NCI-H226 (cell line): Measurements from ENCODE around the gene MAML3.
A peak's percentile ranks its signal among the peaks of the same experiment; 100 is the strongest.

ENCODE experiments used
- DNase-seq: peaks from one replicate; pipeline ENCODE4 v3.0.0-alpha.2; 2015

MAML3 gene

DNA sequence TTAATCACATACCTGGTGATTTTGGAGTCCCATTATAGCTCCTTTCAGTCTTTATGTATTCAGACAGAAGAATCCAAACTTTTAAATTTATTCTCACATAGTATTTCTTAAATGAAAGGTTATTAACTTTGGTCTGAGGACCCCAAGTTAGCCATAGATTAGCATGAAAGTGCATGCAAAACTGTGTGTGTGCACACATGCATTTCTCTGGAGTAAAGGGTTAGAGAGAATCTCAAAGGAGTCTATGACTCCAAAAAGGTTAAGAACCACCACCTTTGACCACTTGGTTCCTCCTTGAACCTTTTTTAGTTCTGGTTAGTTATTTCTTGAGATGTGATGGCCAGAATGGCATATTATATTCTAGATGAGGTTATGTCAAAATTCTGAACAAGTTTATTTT, 386.4 kb downstream of the MAML3 start:
- DNase-seq = no peak

DNA sequence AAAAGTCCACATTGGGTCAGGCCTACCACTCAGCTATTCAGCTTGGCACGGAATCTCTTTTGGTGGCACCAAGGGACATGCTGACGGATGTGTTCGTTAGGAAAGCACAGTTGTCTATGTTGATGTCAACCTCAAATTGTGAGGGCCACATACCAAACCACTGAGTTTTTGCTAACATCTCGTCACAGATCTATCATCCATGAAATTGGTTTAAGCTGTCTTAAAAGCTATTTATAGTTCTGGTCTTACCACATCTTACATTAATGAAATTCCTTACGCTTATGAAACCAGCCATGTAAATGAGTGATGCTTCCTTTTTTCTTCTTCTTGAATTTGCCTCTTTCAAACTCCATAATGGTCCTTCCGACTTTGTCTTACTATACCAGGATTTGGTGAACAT, 386.8 kb downstream of the MAML3 start:
- no peak for DNase-seq

DNA sequence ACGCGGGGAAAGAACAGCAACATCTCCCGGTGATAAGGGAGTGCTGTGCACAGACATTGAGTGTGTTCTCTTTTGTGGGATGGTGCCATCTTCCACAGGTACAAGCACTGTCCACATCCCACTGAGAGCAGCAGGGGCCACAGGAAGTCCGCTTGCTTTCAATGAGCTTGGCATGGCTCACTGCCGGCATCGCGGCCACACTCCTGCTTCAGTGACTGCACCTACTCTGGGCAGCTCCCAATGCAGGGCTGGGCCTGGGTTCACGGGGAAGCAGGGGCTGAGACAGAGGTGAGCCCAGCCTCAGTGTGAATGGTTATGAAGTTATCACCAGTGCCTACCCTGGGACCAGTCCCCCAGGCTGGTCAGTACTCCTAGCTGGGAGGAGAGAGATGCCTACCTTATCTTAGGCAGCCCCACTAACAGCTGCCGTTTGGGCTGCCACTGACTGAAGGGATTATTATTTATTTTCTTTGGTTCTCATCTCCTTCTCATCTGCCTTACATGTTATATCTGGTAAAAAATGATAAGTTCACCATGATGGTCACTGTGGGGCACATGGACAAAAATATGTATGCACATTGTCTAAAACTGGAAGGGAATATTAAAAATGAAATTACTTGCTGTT, 389.2 kb downstream of the MAML3 start:
- DNase-seq = no peak

DNA sequence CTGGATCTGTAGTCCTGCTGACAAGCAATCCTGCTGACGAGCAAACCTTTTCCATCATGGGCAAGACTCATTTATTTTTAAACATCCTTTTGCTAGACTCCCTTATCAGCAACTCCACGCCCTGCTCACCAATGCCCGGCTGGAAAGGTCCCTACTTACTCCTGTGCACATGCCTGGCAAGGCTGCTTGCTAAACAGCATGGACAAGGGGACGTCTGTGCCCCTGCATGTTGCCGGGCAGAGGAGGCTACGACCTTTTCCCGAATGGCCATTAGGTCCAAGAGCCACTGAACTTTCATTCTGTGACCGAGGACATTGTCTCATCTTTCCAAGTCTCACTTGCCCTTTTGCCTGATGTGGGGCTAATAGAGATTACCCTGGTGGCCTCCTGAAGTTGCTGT, 389.8 kb downstream of the MAML3 start:
- no peak for DNase-seq

DNA sequence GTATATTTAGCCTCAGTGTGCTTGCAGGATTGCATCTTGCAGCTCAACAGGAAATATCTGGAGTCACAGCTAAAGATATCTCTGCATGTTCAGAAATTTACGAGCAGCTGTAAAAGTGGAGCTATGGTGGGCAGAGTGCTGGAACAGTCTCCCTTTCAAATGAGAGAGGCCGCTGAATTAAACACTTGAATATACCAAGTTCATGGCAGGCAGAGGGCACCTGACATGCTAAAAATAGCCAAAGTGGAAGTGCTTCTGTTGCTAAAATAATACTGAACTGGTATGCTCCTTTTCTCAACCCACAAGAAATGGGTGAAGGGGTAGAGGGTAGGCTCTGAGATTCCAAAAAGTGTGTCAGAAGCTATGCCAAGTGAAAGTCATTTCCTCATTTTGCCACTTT, 390.3 kb downstream of the MAML3 start:
- DNase-seq = no peak

DNA sequence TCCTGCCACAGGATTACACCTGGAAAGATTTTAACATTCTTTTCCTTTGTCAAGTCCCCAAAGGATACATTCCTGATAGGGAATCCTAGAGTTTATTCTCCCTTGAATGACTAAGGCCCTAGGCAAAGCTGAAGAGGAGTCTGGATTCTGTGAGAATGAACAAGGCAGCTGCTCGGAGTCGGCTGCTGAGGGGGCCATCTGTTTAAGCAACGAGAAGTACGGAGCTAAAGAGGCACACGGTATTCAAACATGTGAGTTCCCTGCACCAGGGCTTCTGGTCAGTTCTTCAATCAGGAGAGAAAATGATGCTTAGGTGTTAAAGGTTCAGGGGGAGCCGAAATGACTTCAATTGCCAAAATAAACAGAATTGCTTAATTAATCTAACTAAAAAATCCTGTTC, 390.8 kb downstream of the MAML3 start:
- no peak for DNase-seq

DNA sequence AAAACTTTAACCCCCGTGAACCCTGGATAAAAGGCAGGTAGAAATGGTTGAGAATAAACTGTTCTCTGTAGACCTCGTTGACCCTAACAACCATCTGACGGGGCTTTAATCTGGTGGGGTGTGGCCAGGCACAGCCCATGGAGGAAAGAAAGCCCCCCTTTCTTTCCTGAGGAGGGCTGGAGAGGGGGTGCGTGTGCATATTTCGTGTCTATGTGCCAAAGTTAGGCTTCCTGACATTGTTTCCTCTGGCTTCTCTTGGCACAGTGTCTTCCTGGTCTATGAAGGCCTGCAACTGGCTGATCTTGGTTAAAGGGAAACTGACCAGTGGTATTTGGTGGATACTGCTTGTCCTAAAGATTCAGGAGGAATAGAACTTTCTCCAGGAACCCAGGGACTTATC, 391.3 kb downstream of the MAML3 start:
- DNase-seq = no peak

DNA sequence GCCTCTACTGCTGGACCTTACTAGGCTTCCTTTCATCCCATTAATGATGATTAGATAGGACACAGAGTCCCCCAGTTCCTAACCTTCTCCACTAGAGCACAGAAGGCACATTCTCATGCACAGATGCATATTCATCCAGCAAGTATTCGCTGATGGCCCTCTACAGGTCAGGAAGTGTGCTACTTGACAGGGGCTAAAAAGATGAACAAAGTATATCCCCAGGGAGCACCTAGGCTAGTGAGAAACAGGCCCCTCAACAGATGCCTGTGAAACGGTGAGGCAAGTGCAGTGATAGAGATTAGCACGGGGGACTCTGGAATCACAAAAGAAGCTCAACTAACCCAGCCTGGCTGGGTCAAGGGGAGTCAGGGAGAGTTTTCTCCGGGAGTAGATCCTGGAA, 392.5 kb downstream of the MAML3 start:
- no peak for DNase-seq

DNA sequence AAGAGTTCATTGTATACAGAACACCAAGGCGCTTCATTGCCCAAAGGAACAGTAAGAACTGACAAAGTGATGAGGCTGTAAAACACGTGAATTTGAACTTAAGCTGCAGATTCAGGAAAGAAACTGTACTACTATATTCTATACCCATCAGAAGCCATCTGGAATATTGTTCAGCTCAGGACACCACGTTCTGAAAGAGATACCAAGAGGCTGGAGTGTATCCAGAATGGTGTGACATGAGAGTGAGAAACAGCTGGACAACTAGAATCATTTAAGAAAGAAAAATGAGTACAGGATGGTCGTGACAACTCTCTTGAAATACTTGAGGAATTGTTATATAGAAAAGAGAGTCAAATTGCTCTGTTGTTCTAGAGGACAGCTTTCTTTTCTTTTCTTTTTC, 393.4 kb downstream of the MAML3 start:
- DNase-seq = no peak

DNA sequence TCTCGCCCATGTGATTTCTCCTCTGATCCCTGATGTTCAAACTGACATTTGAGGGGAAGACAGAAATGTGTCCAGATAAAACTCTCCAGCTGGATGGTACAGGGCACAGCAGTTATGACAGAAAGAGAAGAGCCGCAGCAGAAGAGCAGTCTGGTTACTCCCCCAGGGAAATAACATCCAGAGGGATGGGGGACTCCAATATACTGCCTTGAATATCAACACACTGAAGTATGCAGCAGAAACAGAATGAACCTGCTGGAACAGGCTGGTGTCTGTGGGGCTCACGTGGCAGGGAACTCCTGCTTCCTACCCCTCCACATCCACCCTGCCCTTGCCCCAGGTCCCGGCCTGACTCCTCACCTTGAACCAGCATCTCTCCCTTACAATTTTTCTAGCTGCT, 394.9 kb downstream of the MAML3 start:
- no peak for DNase-seq

DNA sequence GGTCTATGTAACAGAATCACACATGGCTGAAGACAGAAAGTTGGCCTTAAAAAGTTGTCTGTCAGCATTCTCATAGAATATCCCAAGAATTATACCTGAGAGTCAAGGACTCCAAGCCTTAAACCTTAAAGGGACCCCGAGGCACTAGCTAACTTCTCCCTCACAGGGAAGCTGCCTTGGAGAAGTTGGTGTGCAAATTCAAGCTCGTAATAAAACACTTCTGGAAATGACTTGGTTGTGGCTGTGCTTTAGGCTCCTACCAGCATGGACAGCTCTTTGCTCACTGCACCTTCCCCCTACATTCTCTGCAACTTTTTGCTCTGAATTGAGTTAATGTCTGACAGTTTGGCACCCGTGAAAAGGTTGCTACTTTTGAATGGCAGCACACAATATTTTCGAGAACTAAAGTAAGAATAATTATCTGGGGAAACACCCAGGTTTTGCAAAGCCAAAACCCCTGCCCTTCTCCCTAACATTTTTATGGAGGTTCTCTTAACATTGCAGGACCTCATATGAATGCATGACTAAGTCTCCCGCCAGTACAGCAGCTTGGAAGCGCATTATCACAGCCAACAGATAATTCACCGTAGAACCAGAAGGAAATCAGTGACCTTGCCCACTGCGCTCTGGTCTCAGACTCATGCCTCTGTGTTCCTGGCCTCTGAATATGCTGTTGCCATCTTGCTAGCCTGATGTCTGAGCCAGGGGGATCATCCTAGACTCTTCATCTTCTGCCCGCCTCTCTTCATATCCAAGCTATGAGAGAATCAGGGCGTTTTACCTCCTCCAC, 397.4 kb downstream of the MAML3 start:
- DNase-seq = no peak

DNA sequence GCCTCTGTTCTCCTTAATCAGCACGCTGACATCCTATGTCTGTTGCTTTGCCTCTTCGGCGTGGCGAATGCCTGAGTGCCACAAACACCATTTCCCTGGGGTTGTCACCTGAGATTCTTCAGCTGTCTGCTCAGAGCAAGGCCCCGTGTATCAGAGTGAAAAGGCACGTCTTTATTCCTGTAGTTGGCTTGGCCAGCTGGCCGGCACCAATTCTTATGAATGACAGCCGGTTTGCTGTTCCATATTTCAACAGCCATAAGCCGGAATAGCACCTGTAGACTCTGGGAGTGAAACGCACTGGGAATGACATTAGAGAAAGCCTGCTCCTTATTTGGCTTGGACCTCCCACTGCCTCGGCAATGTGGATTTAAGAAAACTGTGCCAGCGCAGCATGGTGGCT, 399.0 kb downstream of the MAML3 start:
- no peak for DNase-seq

DNA sequence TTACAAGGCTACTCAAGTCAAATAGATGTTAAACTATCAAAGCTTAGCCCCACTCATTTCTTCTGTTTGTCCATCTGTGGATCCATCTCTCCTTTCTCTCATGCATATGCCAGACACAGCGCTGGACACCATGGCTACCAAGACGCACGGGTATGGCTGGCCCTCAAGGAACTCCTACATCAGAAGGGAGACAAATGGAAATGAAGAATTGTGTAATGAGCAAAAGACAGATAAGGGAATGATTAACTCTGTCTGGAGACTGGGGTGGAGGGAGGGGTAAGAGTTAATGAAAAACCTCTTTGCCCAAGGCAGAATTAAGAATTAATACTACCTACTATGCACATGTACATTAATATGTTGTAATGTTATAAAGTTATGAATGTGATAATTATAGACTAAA, 400.3 kb downstream of the MAML3 start:
- no peak for DNase-seq

DNA sequence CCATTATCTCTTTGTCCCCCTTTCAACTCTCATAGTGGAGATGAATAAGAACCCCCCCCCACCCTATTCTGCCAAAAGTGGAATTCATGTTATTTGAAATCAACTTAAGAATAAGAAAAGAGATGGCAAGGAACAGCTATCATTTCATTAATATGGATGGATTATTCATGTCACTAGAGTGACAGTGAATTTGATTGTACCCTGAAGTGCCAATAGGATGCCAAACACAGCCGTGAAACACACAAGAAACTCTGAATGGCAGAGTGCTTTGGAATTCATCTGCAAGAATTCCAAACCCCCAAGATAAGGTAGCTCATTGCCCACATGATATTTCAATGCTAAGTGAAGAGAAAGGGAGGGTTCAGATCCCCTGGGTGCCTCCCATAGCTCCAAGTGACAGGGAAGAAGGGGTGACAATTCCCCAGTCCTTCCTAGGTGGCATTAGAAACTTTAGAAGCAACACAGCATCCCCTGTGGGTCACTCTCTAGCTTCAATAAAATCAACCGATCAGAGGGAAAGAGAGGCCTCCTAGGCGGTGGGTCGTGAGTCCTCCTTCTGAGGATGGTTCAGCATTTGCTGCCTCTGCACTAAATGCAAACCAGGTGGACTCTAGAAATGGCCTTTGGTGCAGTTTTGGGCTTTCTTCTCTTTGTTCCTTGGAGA, 404.0 kb downstream of the MAML3 start:
- DNase-seq = no peak

DNA sequence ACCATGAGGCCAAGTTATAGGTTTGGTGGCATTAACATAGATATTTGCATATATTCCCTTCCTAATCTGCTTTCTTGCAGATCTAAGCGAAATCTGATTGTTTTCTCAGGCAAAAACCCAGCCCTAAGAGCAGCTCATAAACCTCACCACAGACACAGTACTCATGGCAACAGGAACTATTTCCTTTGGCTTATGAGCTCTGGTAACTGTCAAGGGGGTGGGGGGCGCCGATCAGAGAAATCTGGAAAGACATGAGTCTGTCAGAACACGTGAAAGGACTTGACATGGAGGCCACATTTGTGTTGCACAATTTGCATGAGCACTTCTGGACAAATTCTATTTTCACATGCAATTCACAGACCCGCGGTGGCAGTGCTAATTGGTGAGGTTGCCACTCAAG, 404.6 kb downstream of the MAML3 start:
- no peak for DNase-seq

DNA sequence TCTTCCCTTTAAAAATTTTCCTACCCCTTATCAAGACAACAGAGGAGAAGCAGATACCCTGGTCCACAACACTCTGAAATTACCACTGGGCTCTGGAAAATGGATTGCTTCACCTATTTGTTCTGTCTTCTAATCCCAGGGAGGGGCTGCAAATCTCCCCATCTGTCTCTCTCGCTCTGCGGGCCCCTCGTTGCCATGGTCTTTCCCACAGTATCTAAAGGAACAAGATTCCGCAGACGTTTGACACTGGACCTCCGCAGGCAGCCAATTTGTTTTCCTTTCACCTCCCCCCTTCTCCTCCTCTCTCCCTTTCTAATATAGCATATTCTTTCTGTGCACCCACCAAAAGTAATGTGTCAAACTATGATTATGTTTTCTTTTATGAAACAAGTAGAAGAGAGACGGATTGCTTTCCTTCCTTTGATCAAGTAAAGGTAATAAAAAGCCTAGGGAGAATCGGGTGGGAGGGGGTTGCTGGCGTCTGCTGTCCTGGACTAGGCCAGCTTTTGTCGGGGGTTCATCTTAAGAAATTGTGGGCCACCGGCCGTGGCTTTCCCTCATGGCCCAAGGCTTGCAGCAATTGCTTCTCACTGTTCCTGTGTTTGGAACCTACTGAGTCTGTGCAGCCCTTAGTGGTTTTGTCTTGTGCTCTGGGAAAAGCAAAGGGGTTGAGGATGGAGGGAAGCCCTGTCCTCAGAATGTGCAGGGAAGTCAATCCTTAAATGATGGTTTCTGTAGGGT, 407.4 kb downstream of the MAML3 start:
- DNase-seq = no peak

DNA sequence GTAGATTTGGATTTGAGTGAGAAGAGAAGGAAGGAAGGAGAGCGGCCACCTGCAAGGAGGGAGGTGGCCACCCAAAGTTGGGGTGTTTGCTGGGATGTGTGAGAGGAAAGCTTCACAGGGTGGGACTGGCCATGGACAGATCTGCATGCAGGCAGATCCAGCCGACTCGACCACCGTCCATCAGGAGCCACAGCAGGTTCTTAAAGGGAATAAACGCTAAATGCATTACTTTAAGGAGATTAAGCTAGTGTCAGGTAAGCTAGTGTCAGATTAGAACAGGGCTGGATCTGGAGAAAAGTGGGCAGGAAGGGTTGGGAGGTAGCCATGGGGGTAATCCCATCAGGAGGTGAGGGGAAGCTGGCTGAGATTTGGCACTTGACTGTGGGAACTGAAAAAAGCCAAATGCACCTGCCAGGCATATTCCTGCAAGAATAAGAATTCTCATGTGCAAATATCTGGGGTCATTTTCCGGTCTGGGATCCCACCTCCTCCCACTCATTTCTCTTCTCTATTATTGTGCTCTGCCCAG, 408.8 kb downstream of the MAML3 start:
- no peak for DNase-seq

DNA sequence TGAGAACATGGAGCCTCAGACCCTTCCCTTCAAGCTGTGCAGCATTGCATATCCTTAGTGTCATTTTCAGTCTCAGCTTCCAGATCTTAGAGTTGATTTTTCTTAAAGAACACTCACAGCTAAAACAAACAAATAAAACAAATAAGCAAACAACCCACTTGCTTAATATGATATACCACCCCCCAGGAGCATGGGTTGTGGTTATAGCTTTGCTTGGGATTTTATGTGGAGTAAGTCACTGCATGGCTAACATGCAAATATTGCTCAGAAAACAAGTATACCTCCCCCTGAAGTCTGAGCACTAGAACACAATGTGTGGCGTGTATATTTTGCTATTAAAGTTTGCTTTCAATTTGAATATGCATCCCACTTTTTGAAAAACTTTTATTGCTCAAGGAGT, 409.8 kb downstream of the MAML3 start:
- DNase-seq = no peak

DNA sequence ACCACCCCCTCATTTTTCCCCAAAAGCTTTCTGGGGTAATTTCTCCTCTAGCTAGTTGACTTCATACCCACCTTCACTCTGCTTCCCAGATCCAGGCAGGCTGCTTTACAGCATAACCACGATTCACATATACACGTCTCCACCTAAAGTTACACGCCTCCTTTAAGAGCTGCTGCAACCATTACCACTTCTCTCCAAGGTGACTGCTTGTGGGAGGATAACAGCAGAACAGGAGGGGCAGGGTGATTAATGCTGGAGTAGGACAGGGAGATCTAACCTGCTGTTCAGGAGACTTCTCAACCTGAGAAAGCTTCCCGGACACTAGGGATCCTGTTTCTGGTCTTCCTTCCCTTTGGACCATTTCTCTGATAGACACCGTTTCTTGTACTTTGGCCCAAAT, 411.0 kb downstream of the MAML3 start:
- no peak for DNase-seq

DNA sequence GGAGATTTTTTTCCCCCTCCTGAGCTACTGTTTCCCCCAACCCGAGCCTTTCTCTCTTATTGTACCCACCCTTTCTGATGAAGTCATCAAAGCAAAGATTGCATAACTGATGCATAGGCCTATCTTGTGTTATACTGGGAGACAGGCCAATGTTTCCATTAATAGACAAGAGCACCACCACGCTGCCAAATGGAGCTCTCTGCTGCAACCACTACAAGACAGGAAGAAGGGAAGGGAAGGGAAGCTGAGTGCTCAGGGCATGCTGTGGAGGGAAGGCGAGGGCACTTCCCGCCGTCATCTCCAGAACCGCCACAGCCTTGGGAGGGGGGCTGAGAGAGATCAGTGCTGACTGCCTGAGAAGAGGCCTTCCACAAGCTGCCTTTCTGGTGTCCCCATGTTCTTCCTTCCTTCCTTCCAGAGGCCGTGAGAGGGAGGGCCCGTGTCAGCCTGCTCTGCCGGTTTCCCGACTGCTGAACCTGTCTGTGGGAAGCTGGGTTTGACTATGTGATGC, 413.4 kb downstream of the MAML3 start:
- peak; percentile 74 for DNase-seq

DNA sequence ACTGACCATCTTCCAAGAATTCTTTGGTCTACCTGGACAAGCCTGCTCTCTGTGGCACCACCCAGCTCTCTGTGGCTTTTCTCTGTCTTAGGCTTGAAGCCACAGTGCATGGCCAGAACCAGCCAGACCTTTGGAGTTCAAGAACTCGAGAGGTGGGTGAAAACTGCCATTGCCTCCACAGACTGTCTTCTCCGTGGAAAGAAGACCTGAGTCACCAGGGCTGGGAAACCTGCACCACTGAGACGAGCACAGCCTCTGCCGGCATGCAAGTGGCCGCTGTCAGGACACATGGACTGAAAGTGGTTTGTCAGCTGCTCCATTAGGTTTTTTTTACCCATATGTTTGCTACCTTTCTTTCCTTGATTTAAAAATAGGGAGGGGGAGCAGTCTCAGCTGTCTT, 413.9 kb downstream of the MAML3 start:
- DNase-seq = no peak

DNA sequence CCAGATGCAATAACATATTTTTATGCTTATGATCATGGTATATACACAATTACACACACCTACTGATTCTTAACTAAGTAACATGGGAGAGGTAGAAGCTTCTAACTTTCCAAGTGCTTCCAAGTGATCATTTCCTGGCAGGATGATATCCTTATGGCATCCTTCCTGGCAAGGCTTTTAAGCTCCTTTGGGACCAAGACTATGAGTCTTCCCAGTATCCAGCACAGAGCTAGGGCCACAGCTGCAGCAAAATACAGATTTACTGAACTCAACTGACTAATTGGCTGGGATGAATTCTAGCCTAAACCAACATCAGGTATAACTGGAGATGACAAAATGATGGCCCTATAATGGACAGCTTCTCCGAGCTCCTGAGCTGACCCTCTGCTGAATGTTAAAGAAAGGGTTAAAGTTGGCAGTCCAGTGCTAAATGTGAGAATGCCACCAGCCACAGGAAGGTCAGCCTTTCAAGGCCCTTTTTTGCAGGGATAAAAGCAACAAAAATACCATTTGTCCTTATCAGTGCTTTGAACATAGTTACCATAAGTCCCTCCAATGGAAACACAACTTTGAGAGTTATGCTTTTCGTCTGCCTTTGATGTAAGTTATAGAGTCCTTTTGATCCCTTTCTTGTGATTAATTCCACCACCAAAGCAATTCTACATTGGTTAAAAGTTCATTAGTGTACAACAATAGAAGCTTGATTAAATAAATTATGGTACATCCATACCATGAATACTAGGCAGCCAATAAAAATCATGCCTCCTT, 415.0 kb downstream of the MAML3 start:
- DNase-seq = no peak
